ENCODE data around the gene MAB21L4. TPM values are rescaled to one million over a fixed set of nuclear protein-coding genes. Genes with fewer than 3 reads are reported as not detected.

Gene MAB21L4
- total RNA-seq, 1 donor from 2014 or later = not detected

- no peak for TF ChIP-seq CTCF (IDR thresholded peaks at IDR 0.05; ENCODE audit: unreplicated experiment)
- no peaks in the 10 kb centered on the region for H3K9me3 Mint-ChIP-seq (ENCODE audit: unreplicated experiment)
- no peaks in the 10 kb centered on the region for H3K36me3 Mint-ChIP-seq (ENCODE audit: low read depth, unreplicated experiment)
- no peak for DNase-seq (ENCODE audit: low spot score)
- no peaks in the 10 kb centered on the region for H3K4me1 Mint-ChIP-seq (ENCODE audit: unreplicated experiment)
- H3K4me3 Mint-ChIP-seq (ENCODE audit: unreplicated experiment) = no peak overlapping the region
- peaks cover 5% of the 10 kb centered on the region for H3K27me3 Mint-ChIP-seq (ENCODE audit: unreplicated experiment)
- H3K27ac Mint-ChIP-seq (ENCODE audit: unreplicated experiment) = no peak overlapping the region
Observed at GRCh38 chr2:240904216-240905175, 8.5 kb upstream of the MAB21L4 start.

GRCh38 chr2:240903191-240904060 is 7.5 kb upstream of the MAB21L4 start:
- Mint-ChIP-seq H3K9me3 (ENCODE audit: unreplicated experiment) (no peaks in the 10 kb centered on the region), H3K4me1 (ENCODE audit: unreplicated experiment) (peaks cover 4% of the 10 kb centered on the region), H3K4me3 (ENCODE audit: unreplicated experiment) (no peak overlapping the region), H3K27ac (ENCODE audit: unreplicated experiment) (no peak overlapping the region), H3K27me3 (ENCODE audit: unreplicated experiment) (peaks cover 4% of the 10 kb centered on the region), H3K36me3 (ENCODE audit: low read depth, unreplicated experiment) (no peaks in the 10 kb centered on the region)
- no peak for TF ChIP-seq CTCF (IDR thresholded peaks at IDR 0.05; ENCODE audit: unreplicated experiment)
- DNase-seq (ENCODE audit: low spot score) = no peak

- no peak overlapping the region for H3K4me3 Mint-ChIP-seq (ENCODE audit: unreplicated experiment)
- H3K27me3 Mint-ChIP-seq (ENCODE audit: unreplicated experiment) = peaks cover 4% of the 10 kb centered on the region
- no peak for TF ChIP-seq CTCF (IDR thresholded peaks at IDR 0.05; ENCODE audit: unreplicated experiment)
- H3K27ac Mint-ChIP-seq (ENCODE audit: unreplicated experiment) = no peak overlapping the region
- peaks cover 6% of the 10 kb centered on the region for H3K4me1 Mint-ChIP-seq (ENCODE audit: unreplicated experiment)
- DNase-seq (ENCODE audit: low spot score) = no peak
- H3K36me3 Mint-ChIP-seq (ENCODE audit: low read depth, unreplicated experiment) = no peaks in the 10 kb centered on the region
- no peaks in the 10 kb centered on the region for H3K9me3 Mint-ChIP-seq (ENCODE audit: unreplicated experiment)
Observed at GRCh38 chr2:240902615-240903041, 6.7 kb upstream of the MAB21L4 start.

- Mint-ChIP-seq H3K27ac (ENCODE audit: unreplicated experiment) (no peak overlapping the region), H3K9me3 (ENCODE audit: unreplicated experiment) (no peaks in the 10 kb centered on the region), H3K27me3 (ENCODE audit: unreplicated experiment) (peaks cover 4% of the 10 kb centered on the region), H3K4me1 (ENCODE audit: unreplicated experiment) (peaks cover 6% of the 10 kb centered on the region), H3K4me3 (ENCODE audit: unreplicated experiment) (no peak overlapping the region), H3K36me3 (ENCODE audit: low read depth, unreplicated experiment) (no peaks in the 10 kb centered on the region)
- no peak for TF ChIP-seq CTCF (IDR thresholded peaks at IDR 0.05; ENCODE audit: unreplicated experiment)
- DNase-seq (ENCODE audit: low spot score) = no peak
Observed at GRCh38 chr2:240901986-240902614, 6.1 kb upstream of the MAB21L4 start.

All from endothelial cell (in vitro differentiated cells).